HepG2 (cell line): ENCODE measurements around the gene PDCD10. TPM values are rescaled to one million over a fixed set of nuclear protein-coding genes. Genes with fewer than 3 reads are reported as not detected.

Experiments
- BCL6 ChIP-seq: IDR thresholded peaks from 2 replicates; pipeline ENCODE4 v1.6.1; 2016; ENCODE audit warnings: missing genetic modification reagents, missing compliant biosample characterization
- IRF2 ChIP-seq: IDR thresholded peaks from 2 replicates; pipeline ENCODE4 v1.6.1; 2018; ENCODE audit warnings: missing genetic modification reagents, missing compliant biosample characterization
- JARID2 ChIP-seq: sonication (generic); formaldehyde crosslinking; IDR thresholded peaks from 2 replicates; pipeline ENCODE4 v1.8.1; 2023; ENCODE audit warnings: missing genetic modification reagents, inconsistent platforms; ENCODE audit not compliant: insufficient replicate concordance
- KMT2A ChIP-seq: sonication (generic); formaldehyde crosslinking; IDR thresholded peaks from 2 replicates; pipeline ENCODE4 v1.4.0; 2020; ENCODE audit warnings: missing genetic modification reagents
- ZFP82 ChIP-seq: sonication (generic); formaldehyde crosslinking; IDR thresholded peaks from 2 replicates; pipeline ENCODE4 v1.5.1; 2020; ENCODE audit warnings: mild to moderate bottlenecking, missing genetic modification reagents, borderline replicate concordance
- ZZZ3 ChIP-seq: sonication (generic); formaldehyde crosslinking; IDR thresholded peaks from 2 replicates; pipeline ENCODE4 v1.4.0; 2020; ENCODE audit warnings: missing genetic modification reagents, mild to moderate bottlenecking, borderline replicate concordance
- polyA plus RNA-seq, 8 experiments: library from polyadenylated mRNA; depleted of rRNA in 3 of 8; stranded (reverse) in 7 of 8; unstranded in 1 of 8; fragments of >200 nt; fragmentation: Illumina TruSeq in 4 of 8; extraction: Trizol in 4 of 8; gene quantifications; 2 replicates each; pipeline versions ENCODE4 v1.2.1 to v1.2.3, GENCODE V29; 2011 to 2016; ENCODE audit warnings: low read depth in 4 of 8, missing spikeins in 1 of 8, mixed read lengths in 1 of 8; ENCODE audit not compliant: insufficient read depth in 1 of 8
- total RNA-seq, 5 experiments: library from RNA; depleted of rRNA; stranded (reverse); fragments of >200 nt; fragmentation: Illumina TruSeq; extraction: Trizol; gene quantifications; 2 replicates each; pipeline ENCODE4 v1.2.3, GENCODE V29; 2016; ENCODE audit warnings: low read depth in 1 of 5
- TF ChIP-seq, protein P1 (sequence below), 2 experiments: fragments of 450-650 bp in 1 of 2; sonication (generic) in 1 of 2; formaldehyde crosslinking in 1 of 2; IDR thresholded peaks; 2 replicates each; pipeline versions ENCODE4 v1.6.1 to v1.8.0; 2016 to 2022; ENCODE audit warnings: antibody characterized with exemption in 1 of 2, mild to moderate bottlenecking in 1 of 2, missing genetic modification reagents in 1 of 2
- TF ChIP-seq, protein P2 (sequence below), 2 experiments: sonication (generic) in 1 of 2; formaldehyde crosslinking in 1 of 2; IDR thresholded peaks; 2 replicates each; pipeline versions ENCODE4 v1.6.1 to v1.9.0; 2014 to 2022; ENCODE audit warnings: antibody characterized with exemption in 1 of 2, borderline replicate concordance in 1 of 2, inconsistent platforms in 1 of 2, low read depth in 1 of 2, missing genetic modification reagents in 1 of 2
- TF ChIP-seq, protein P3 (sequence below): sonication (generic); formaldehyde crosslinking; IDR thresholded peaks from 2 replicates; pipeline ENCODE4 v1.5.0; 2020; ENCODE audit warnings: missing genetic modification reagents
- TF ChIP-seq, protein P4 (sequence below): sonication (generic); formaldehyde crosslinking; IDR thresholded peaks from 2 replicates; pipeline ENCODE4 v1.5.0; 2020; ENCODE audit warnings: missing genetic modification reagents

PDCD10 gene
- total and polyA plus RNA-seq, 2 of the 13 experiments (the other 11 are each of a cell fraction or from before 2014, with no cell fraction given): 48.5 to 53.9 TPM

DNA sequence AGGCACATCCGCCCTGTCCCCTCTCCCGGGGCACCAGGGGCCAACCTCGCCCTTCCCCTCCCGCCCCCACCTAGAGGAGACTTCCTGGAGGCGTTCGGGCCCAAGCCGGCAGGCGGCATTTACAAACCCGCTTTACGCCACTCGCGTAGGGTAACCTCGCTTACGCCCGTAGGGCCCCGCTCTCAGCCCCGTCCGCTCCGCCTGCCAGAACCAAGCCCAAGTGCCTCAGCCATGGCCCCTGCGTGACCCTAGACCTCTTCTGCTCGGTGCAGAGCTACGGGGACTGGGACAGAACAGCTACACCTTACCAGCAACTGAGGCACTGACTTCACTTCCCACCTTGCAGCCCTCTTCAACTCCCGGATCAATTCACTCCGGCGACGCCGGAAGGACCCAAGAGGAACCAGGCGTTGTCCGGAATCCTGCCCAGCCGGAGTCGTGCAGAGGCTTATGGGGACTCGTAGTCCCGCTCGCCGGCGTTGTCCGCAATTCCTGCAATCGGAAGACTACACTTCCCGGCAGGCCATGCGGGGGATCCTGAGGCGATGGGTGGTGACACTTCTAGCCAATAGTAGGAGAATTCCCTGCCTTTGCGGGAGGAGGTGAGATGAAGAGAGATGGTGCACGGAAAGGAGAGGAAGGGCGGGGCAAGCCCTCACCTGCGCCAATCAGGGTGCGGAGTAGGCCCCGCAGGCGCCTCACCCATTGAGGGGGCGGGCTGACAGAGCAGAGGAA, at the start of gene PDCD10 (continued):
- TF ChIP-seq, protein P1, sequence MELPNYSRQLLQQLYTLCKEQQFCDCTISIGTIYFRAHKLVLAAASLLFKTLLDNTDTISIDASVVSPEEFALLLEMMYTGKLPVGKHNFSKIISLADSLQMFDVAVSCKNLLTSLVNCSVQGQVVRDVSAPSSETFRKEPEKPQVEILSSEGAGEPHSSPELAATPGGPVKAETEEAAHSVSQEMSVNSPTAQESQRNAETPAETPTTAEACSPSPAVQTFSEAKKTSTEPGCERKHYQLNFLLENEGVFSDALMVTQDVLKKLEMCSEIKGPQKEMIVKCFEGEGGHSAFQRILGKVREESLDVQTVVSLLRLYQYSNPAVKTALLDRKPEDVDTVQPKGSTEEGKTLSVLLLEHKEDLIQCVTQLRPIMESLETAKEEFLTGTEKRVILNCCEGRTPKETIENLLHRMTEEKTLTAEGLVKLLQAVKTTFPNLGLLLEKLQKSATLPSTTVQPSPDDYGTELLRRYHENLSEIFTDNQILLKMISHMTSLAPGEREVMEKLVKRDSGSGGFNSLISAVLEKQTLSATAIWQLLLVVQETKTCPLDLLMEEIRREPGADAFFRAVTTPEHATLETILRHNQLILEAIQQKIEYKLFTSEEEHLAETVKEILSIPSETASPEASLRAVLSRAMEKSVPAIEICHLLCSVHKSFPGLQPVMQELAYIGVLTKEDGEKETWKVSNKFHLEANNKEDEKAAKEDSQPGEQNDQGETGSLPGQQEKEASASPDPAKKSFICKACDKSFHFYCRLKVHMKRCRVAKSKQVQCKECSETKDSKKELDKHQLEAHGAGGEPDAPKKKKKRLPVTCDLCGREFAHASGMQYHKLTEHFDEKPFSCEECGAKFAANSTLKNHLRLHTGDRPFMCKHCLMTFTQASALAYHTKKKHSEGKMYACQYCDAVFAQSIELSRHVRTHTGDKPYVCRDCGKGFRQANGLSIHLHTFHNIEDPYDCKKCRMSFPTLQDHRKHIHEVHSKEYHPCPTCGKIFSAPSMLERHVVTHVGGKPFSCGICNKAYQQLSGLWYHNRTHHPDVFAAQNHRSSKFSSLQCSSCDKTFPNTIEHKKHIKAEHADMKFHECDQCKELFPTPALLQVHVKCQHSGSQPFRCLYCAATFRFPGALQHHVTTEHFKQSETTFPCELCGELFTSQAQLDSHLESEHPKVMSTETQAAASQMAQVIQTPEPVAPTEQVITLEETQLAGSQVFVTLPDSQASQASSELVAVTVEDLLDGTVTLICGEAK (IDR thresholded peaks at IDR 0.05): no peak
- TF ChIP-seq, protein P1 (CRISPR knock-in tag; IDR thresholded peaks at IDR 0.05): 0 out of 2 replicates have a peak, but pooled peaks have one; percentile 40
- TF ChIP-seq IRF2 (CRISPR knock-in tag): peak; percentile 85
- TF ChIP-seq JARID2 (CRISPR knock-in tag): no peak
- no peak for TF ChIP-seq ZFP82
- TF ChIP-seq, protein P2, sequence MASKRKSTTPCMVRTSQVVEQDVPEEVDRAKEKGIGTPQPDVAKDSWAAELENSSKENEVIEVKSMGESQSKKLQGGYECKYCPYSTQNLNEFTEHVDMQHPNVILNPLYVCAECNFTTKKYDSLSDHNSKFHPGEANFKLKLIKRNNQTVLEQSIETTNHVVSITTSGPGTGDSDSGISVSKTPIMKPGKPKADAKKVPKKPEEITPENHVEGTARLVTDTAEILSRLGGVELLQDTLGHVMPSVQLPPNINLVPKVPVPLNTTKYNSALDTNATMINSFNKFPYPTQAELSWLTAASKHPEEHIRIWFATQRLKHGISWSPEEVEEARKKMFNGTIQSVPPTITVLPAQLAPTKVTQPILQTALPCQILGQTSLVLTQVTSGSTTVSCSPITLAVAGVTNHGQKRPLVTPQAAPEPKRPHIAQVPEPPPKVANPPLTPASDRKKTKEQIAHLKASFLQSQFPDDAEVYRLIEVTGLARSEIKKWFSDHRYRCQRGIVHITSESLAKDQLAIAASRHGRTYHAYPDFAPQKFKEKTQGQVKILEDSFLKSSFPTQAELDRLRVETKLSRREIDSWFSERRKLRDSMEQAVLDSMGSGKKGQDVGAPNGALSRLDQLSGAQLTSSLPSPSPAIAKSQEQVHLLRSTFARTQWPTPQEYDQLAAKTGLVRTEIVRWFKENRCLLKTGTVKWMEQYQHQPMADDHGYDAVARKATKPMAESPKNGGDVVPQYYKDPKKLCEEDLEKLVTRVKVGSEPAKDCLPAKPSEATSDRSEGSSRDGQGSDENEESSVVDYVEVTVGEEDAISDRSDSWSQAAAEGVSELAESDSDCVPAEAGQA (IDR thresholded peaks at IDR 0.05; ENCODE audit: low read depth): 0 out of 2 replicates have a peak, but pooled peaks have one; percentile 39
- TF ChIP-seq, protein P2 (CRISPR knock-in tag; IDR thresholded peaks at IDR 0.05; ENCODE audit: borderline replicate concordance): no peak
- TF ChIP-seq, protein P3, sequence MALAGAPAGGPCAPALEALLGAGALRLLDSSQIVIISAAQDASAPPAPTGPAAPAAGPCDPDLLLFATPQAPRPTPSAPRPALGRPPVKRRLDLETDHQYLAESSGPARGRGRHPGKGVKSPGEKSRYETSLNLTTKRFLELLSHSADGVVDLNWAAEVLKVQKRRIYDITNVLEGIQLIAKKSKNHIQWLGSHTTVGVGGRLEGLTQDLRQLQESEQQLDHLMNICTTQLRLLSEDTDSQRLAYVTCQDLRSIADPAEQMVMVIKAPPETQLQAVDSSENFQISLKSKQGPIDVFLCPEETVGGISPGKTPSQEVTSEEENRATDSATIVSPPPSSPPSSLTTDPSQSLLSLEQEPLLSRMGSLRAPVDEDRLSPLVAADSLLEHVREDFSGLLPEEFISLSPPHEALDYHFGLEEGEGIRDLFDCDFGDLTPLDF: no peak; the same call in 1 of the 2 replicates
- TF ChIP-seq, protein P4, sequence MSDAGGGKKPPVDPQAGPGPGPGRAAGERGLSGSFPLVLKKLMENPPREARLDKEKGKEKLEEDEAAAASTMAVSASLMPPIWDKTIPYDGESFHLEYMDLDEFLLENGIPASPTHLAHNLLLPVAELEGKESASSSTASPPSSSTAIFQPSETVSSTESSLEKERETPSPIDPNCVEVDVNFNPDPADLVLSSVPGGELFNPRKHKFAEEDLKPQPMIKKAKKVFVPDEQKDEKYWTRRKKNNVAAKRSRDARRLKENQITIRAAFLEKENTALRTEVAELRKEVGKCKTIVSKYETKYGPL (CRISPR knock-in tag): no peak
- TF ChIP-seq ZZZ3 (CRISPR knock-in tag): no peak
- TF ChIP-seq BCL6 (CRISPR knock-in tag): peak; percentile 30; the same call in 1 of the 2 replicates
- peak; percentile 61 for TF ChIP-seq KMT2A
